HEK293T (cell line): ENCODE data around the gene NID2.

Experiments
- ARNT ChIP-seq: fragments of 450-650 bp; IDR thresholded peaks from 2 replicates; pipeline ENCODE4 v1.6.1; 2017; ENCODE audit warnings: mild to moderate bottlenecking
- BHLHE40 ChIP-seq: fragments of 450-650 bp; IDR thresholded peaks from 2 replicates; pipeline ENCODE4 v1.6.1; 2016; ENCODE audit warnings: mild to moderate bottlenecking, moderate library complexity, borderline replicate concordance
- ELF4 ChIP-seq: fragments of 450-650 bp; IDR thresholded peaks from 2 replicates; pipeline ENCODE4 v1.6.1; 2017; ENCODE audit warnings: antibody characterized with exemption
- FOXK2 ChIP-seq: fragments of 450-650 bp; IDR thresholded peaks from 2 replicates; pipeline ENCODE4 v1.6.1; 2016; ENCODE audit warnings: mild to moderate bottlenecking
- FOXM1 ChIP-seq: fragments of 450-650 bp; IDR thresholded peaks from 2 replicates; pipeline ENCODE4 v1.6.1; 2017; ENCODE audit warnings: mild to moderate bottlenecking, borderline replicate concordance
- L3MBTL2 ChIP-seq: fragments of 450-650 bp; conservative IDR thresholded peaks from 2 replicates; pipeline ENCODE4 v1.6.1; 2016; ENCODE audit warnings: mild to moderate bottlenecking
- NFRKB ChIP-seq: fragments of 450-650 bp; IDR thresholded peaks from 2 replicates; pipeline ENCODE4 v1.6.1; 2016; ENCODE audit warnings: mild to moderate bottlenecking, moderate library complexity
- SP1 ChIP-seq: fragments of 450-650 bp; IDR thresholded peaks from 2 replicates; pipeline ENCODE4 v1.6.1; 2017
- TARDBP ChIP-seq: fragments of 450-650 bp; IDR thresholded peaks from 2 replicates; pipeline ENCODE4 v1.6.1; 2016
- ZNF384 ChIP-seq: fragments of 450-650 bp; IDR thresholded peaks from 2 replicates; pipeline ENCODE4 v1.6.1; 2016
- TF ChIP-seq, protein P1 (sequence below): fragments of 450-650 bp; IDR thresholded peaks from 2 replicates; pipeline ENCODE4 v1.6.1; 2016

- no peak for TF ChIP-seq BHLHE40
- no peak for TF ChIP-seq NFRKB
- no peak for TF ChIP-seq SP1
- no peak for TF ChIP-seq FOXK2
- TF ChIP-seq ARNT = no peak
- no peak for TF ChIP-seq L3MBTL2
- TF ChIP-seq TARDBP = no peak
- TF ChIP-seq, protein P1, sequence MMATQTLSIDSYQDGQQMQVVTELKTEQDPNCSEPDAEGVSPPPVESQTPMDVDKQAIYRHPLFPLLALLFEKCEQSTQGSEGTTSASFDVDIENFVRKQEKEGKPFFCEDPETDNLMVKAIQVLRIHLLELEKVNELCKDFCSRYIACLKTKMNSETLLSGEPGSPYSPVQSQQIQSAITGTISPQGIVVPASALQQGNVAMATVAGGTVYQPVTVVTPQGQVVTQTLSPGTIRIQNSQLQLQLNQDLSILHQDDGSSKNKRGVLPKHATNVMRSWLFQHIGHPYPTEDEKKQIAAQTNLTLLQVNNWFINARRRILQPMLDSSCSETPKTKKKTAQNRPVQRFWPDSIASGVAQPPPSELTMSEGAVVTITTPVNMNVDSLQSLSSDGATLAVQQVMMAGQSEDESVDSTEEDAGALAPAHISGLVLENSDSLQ = no peak
- TF ChIP-seq FOXM1 = no peak
- no peak for TF ChIP-seq ZNF384
- TF ChIP-seq ELF4 = no peak
These were observed 9.3 kb upstream of the NID2 start for GRCh38 chr14:52078095-52078531.
